DMS79 treated with DMSO at 0.1 percent for 48 hours (cell line): ENCODE data around the gene PTPRM.

ENCODE experiments used
- DNase-seq: peaks from one replicate; lab custom pipeline; 2025; lab: John Stamatoyannopoulos, UW

Gene PTPRM

DNA sequence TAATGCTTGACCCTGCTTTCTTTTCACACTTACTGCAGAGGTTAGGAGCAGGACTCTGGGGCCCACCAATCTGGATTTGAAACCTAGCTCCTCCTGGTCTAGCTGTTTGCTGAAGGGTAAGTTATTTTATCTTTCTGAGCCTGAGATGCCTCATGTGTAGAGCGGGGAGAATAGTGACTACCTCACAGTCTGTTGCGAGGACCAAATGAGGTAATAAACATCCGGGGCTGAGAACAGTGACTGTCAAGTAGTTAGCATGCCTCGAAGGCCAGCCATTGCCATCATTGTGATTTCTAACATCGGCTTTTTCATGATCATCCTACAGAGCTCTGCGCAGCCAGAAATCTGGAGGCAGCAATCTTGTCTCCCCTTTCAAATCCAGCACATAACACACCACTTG, 32.9 kb downstream of the PTPRM start:
- DNase-seq, result no peak

DNA sequence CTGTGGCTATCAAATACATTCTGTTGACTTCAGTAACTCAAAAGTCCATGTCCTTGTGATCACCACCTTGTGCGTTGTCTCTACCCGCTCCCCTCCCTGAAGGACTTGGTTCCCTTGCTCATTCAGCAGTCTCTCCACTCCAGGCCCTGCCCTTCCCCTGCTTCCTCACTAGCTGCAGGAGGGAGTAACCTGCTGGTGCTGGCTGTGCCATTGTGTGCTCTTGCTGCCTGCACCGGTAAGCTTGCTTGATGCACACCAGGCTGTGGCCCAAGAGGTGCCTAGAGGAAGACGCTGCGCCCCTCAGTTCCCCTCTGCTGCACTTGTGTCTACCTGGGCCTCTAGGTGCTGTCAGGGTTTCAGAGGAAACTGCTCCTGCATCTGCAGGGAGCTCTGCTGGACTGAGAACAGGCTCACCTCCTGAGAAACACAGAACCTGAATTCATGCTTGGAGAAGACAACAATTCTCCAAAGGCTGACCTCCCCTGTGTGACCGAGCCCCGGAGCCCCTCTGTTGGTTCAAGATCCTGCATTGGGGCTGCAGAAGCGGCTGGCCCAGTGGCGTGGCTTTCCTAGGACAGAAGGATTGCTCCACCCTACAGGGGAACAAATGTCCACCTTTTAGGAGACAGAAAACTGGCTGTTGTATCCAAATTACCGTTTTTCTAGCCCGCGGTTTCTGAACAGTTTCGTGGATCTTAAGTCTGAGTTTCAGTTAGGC, 33.6 kb downstream of the PTPRM start:
- no peak for DNase-seq

DNA sequence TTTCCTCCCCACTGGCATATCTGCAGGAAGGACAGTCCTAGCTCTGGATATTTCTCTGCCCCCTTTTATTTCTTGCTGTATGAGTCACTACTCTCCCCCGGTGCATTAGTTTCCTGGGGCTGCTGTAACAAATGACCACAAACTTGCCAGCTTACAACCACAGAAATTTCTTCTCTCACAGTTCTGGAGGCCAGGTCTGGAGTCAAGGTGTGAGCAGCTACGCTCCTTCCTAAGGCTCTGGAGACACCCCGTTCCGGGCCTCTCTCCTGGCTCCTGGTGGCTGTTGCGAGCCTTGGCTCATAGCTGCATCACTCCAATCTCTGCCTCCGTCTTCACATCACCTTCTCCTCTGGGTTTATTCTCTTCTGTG, 34.1 kb downstream of the PTPRM start:
- no peak for DNase-seq

GRCh38 chr18:7601936-7602335, 34.8 kb downstream of the PTPRM start:
- no peak for DNase-seq

DNA sequence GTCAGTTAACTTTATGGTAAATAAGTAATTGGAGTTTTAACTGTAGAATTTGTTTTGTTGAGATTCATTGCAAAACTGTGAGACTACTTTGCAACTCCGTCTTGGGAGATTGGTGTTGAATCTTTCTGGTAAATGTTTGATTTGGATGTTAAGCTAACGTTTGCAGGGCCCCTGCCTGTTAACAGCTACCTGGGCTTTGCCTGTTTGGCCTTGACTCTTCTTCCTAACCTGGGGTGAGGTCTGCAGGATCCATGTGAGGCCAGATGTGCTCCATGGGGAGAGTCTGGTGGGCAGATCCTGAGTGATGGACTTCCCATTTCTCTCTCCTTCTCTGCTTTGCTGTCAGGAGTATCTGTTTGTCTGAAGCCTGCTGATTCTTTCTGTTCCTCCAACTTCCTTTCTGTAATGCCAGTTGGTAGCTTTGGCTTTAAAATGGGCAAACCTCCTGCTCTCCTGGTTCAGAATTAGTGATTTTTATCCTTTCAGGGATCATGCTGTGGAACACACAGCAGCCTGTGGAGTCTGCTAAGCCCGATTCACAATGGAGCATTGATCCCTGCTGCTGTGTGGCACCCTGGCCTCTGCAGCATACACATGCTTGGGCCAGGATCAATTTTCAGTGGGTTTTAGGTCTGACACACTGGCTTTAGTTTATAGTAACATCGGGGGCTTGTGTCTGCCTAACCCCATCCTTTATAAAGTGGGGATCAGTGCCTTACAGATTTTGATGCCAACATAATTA, 36.3 kb downstream of the PTPRM start:
- DNase-seq, result no peak

- DNase-seq, result no peak
These were observed 37.2 kb downstream of the PTPRM start for GRCh38 chr18:7604361-7604760.

GRCh38 chr18:7605705-7606104, 38.6 kb downstream of the PTPRM start:
- no peak for DNase-seq

DNA sequence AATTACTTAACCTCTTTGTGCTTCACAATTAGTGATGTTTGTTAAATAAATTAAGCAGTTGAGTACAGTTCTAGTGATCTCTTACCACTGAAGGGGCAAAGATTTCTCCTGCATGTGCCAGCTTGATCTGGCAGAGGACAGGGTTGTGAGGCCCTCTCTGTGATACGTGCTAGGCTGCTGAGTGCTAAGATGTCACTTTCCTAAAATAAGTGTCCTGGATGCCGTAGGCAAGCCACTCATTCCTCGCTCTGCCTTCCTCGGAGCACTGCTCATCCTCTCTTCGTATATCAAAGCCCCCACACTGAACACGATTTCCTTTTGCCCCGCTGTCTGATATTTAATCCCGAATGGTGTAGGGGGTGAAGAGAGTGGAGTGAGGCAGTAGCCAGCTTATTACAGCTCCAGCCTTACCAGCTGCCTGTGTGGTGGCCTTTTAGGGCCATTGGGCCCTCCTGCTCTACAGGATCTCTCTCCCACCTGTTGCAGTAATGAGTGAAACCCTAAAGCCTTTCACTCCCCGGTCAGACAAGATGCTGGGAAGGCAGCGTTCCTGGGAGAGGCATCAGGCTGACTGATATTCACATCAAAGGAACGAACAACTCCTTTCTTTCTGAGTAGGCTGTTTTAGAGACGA, 40.5 kb downstream of the PTPRM start:
- DNase-seq, result no peak

GRCh38 chr18:7608174-7608550, 41.0 kb downstream of the PTPRM start:
- DNase-seq, result no peak

- no peak for DNase-seq
These were observed 41.7 kb downstream of the PTPRM start for GRCh38 chr18:7608781-7609201.

DNA sequence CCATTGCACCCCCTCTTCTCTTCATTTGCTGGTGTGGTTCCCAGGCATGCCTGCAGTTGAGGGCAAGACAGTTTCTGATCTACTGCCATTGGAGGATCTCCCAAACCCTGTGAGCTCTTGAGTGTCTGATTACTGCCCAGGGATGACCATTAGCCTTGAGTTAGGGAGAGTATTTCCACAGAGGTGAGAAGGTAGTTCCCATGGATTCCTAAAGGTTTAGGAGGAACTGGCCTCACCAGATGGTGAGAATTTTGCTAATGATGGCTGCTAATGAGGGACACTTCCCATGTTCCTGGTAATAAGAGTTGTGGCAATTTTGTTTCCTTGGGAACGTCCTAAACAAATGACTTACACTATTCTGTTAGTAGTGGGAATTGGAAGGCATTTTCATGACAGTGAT, 42.5 kb downstream of the PTPRM start:
- no peak for DNase-seq

DNA sequence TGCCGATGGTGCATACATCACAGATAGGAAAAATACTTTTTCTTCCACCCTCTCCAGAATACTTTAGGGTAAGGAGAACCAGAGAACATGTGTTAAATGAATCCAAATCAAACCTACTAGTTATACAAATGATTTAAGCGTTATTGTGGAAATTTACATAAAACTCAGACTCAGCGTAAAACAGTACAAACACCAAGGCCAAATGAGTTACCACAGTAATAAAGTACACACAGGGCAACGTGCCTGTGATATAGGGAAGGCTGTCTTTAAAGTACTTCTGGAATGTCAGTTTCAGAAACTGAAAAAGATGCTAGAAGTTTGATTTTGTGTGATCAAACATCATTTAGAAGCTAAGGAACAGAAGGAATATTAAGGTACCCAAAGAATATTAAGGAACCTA, 46.9 kb downstream of the PTPRM start:
- no peak for DNase-seq

DNA sequence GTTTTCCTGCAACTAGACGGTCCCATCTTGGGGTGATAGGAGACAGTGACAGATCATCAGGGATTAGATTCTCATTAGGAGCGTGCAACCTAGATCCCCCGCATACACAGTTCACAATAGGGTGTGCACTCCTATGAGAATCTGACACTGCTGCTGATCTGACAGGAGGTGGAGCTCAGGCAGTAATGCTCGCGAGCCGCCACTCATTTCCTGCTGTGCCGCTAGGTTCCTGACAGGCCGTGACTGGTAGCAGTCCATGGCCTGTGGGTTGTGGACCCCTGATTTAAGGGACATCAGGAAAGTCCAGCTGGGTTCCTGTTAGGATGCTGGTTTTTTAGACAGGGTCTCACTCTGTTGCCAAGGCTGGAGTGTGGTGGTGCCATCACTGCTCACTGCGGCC, 48.7 kb downstream of the PTPRM start:
- no peak for DNase-seq

DNA sequence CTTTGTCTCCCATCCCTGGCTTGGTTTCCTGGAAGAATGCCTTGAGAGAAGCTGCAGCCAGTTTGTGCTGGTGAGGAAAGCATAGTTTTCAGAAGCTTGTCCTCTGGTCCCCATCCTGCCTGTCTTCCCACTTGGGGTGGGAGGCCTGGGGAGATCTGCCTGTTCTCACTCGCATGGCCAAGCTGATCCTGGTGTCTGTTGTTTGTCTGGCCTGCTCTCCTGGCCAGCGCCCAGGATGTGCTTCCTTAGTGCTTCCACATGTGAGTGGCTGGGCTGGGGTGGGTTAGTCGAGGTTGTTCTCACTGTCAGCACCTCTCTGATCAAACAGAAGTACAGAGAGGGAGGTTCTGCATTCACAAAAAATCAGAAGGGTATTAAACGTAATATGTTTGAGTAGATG, 49.5 kb downstream of the PTPRM start:
- DNase-seq, result no peak

DNA sequence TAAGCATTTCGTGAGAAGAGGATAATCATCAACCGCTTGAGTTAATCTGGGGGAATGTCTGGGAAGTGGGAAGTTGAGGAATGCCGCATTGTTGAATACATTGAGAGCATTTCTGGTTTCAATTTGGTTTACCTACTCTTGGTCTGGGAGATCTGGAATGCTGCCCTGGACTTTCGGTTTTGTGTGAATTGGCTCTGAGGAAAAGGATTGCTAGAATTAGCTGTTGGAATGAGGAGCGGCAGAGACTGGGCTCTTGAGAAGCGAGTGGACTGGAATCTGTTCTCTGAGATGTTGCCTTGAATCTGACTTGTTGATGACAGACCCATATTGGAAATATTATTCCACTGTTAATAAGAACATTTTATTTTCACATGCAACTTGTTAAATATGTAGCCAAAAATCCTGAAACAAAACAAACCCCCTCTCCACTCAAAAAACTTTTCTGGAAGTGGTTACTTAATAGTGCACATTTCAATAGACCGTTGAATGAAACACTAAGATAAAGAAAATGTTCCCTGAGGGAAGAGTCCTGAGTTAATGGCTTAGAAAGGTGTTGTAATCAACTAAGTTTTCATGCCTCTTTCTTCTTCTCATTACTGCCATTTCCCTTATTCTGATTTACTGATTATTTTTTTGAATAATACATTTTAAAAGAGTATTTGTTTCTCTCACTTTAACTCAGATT, 50.8 kb downstream of the PTPRM start:
- no peak for DNase-seq

GRCh38 chr18:7618891-7619442, 51.9 kb downstream of the PTPRM start:
- DNase-seq, result no peak

GRCh38 chr18:7619676-7620075, 52.6 kb downstream of the PTPRM start:
- no peak for DNase-seq

GRCh38 chr18:7622721-7623120, 55.6 kb downstream of the PTPRM start:
- DNase-seq, result no peak

GRCh38 chr18:7623681-7624080, 56.6 kb downstream of the PTPRM start:
- no peak for DNase-seq

DNA sequence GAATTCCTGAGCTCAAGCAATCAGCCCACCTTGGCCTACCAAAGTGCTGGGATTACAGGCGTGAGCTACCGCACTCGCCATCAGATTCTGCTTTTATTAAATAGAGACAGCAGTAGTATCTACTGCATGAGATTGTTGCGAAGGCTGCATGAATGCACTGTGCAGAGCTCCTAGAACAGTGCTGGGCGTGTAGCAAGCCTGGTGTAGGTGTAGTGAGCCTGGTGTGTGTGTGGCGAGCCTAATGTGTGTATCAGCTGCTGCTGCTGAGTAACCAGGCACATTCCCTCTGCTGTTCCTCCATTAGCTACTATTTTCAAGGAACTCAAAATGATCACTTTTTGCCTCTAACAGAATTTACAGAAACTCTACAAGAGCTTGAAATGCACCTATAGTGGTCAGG, 57.6 kb downstream of the PTPRM start:
- no peak for DNase-seq

- DNase-seq, result no peak
These were observed 59.2 kb downstream of the PTPRM start for GRCh38 chr18:7626175-7626921.

DNA sequence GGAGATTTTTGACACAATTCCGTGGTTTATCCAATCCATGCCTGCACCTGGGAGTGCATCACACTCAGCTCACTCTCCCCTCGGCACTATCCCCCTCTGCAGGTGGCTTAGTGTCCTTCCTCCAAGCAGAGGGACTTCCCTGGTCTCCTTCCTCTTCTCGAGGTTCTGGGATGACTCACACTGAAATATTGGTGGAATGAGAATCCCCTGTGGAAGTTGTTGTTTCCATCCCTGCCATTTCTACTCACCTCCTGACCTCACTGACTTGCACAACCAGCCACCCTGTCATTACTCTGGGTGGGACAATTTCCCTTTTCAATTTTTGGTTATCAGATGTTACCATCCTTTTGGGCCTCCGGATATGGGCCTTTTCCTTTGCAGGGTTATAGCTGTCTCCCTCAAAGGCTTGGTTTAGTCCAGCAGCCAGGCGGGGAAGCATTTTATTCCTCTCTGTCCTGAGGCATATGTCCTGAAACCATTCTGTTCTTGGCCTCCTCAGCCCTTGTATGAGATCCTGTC, 59.9 kb downstream of the PTPRM start:
- no peak for DNase-seq
